Left ventricle myocardium inferior (tissue), 1 donor: Measurements from ENCODE around the gene STAMBP. TPM values are rescaled to one million over a fixed set of nuclear protein-coding genes. Genes with fewer than 3 reads are reported as not detected.

ENCODE experiments used
- DNase-seq: peaks from one replicate; pipeline ENCODE4 v3.0.0-alpha.2; 2020
- H3K27ac ChIP-seq: fragments of 200-600 bp; replicated peaks from 2 replicates; pipeline ENCODE4 v1.8.0; 2021
- H3K27me3 ChIP-seq: fragments of 200-600 bp; 2 replicates; pipeline ENCODE4 v1.8.0; 2021; ENCODE audit warnings: low read depth
- H3K36me3 ChIP-seq: fragments of 200-600 bp; 2 replicates; pipeline ENCODE4 v1.8.0; 2021
- H3K4me1 ChIP-seq: fragments of 200-600 bp; 2 replicates; pipeline ENCODE4 v1.8.0; 2021
- H3K4me3 ChIP-seq: fragments of 200-600 bp; 2 replicates; pipeline ENCODE4 v1.8.0; 2021; ENCODE audit warnings: mild to moderate bottlenecking, moderate library complexity
- H3K9me3 ChIP-seq: fragments of 200-600 bp; replicated peaks from 2 replicates; pipeline ENCODE4 v1.8.0; 2021
- CTCF ChIP-seq: fragments of 200-600 bp; IDR thresholded peaks from 2 replicates; pipeline ENCODE4 v1.8.0; 2021; ENCODE audit warnings: antibody characterized with exemption, mild to moderate bottlenecking, borderline replicate concordance
- intact Hi-C: fragments of 100-400 bp; cut with micrococcal nuclease; formaldehyde crosslinking; loops from one replicate; pipeline ENCODE4 v1.11.0; 2022
- total RNA-seq: library from RNA; stranded (reverse); fragmentation: NEBNext Ultra II Directional; extraction: Animal tissue kit (Norgen Biotek cat#: 25700); gene quantifications from one replicate; pipeline ENCODE4 v1.2.1, GENCODE V29; 2021
- donor health status: DM: no; HTN: yes; CAD: no; lungs with severe emphysema.

STAMBP gene
- total RNA-seq, 1 donor from 2014 or later = 35.5 TPM

GRCh38 chr2:73823416-73823815, 5.3 kb upstream of the STAMBP start:
- Histone ChIP-seq H3K4me3 (no peak overlapping the region), H3K9me3 (no peaks in the 10 kb centered on the region), H3K36me3 (no peaks in the 10 kb centered on the region), H3K4me1 (peaks cover 7% of the 10 kb centered on the region), H3K27me3 (no peaks in the 10 kb centered on the region), H3K27ac (no peak overlapping the region)
- DNase-seq = no peak
- no peak for TF ChIP-seq CTCF
- intact Hi-C loops = no loop called here

- intact Hi-C loops = no loop called here
- Histone ChIP-seq H3K27ac (no peak overlapping the region), H3K4me1 (peaks cover 10% of the 10 kb centered on the region), H3K9me3 (no peaks in the 10 kb centered on the region), H3K27me3 (no peaks in the 10 kb centered on the region), H3K4me3 (no peak overlapping the region), H3K36me3 (no peaks in the 10 kb centered on the region)
- TF ChIP-seq CTCF = peak; percentile 87
- no peak for DNase-seq
These were observed 4.7 kb upstream of the STAMBP start for GRCh38 chr2:73823916-73824523.

GRCh38 chr2:73825408-73825807, 3.4 kb upstream of the STAMBP start:
- DNase-seq = no peak
- Histone ChIP-seq H3K4me1 (peaks cover 24% of the 10 kb centered on the region), H3K36me3 (no peaks in the 10 kb centered on the region), H3K27me3 (no peaks in the 10 kb centered on the region), H3K9me3 (no peaks in the 10 kb centered on the region), H3K4me3 (no peak overlapping the region), H3K27ac (no peak overlapping the region)
- no peak for TF ChIP-seq CTCF
- intact Hi-C loops = no loop called here

GRCh38 chr2:73827018-73827417, 1.7 kb upstream of the STAMBP start:
- Histone ChIP-seq H3K9me3 (no peaks in the 10 kb centered on the region), H3K4me3 (no peak overlapping the region), H3K36me3 (peaks cover 14% of the 10 kb centered on the region), H3K4me1 (peaks cover 31% of the 10 kb centered on the region), H3K27ac (no peak overlapping the region), H3K27me3 (no peaks in the 10 kb centered on the region)
- intact Hi-C loops = no loop called here
- TF ChIP-seq CTCF = peak; percentile 20
- no peak for DNase-seq

- intact Hi-C loops = no loop called here
- peak overlapping the region; percentile 78 for H3K4me3 ChIP-seq
- no peaks in the 10 kb centered on the region for H3K27me3 ChIP-seq
- peaks cover 39% of the 10 kb centered on the region for H3K4me1 ChIP-seq
- H3K27ac ChIP-seq = peak overlapping the region; percentile 93
- H3K36me3 ChIP-seq = peaks cover 22% of the 10 kb centered on the region
- no peaks in the 10 kb centered on the region for H3K9me3 ChIP-seq
- DNase-seq = no peak
- no peak for TF ChIP-seq CTCF
These were observed 937 bp upstream of the STAMBP start for GRCh38 chr2:73827660-73828388.
